ENCODE measurements around the gene LY6G6D.

LY6G6D gene

GRCh38 chr6:31740397-31741223 lies 25.5 kb downstream of the LY6G6D start:
- TF ChIP-seq CTCF (IDR thresholded peaks at IDR 0.05; ENCODE audit: low read depth, low read length) = no peak
- peak overlapping the region; percentile 89 to 94 for H3K4me3 ChIP-seq (replicated peaks in 1 of 2; ENCODE audit: low read depth in 2 of 2, low read length in 2 of 2)
- DNase-seq (ENCODE audit: low read depth in 2 of 2) = peak in 1 of 2 donors; percentile 38

GRCh38 chr6:31741815-31742214 lies 26.7 kb downstream of the LY6G6D start:
- no peak for DNase-seq (ENCODE audit: low read depth in 2 of 2)
- TF ChIP-seq CTCF (IDR thresholded peaks at IDR 0.05; ENCODE audit: low read depth, low read length) = no peak
- H3K4me3 ChIP-seq (replicated peaks in 1 of 2; ENCODE audit: low read depth in 2 of 2, low read length in 2 of 2) = no peak overlapping the region

GRCh38 chr6:31742894-31743293 lies 27.7 kb downstream of the LY6G6D start:
- no peak for TF ChIP-seq CTCF (IDR thresholded peaks at IDR 0.05; ENCODE audit: low read depth, low read length)
- no peak overlapping the region for H3K4me3 ChIP-seq (replicated peaks in 1 of 2; ENCODE audit: low read depth in 2 of 2, low read length in 2 of 2)
- no peak for DNase-seq (ENCODE audit: low read depth in 2 of 2)

GRCh38 chr6:31744422-31744821 lies 29.3 kb downstream of the LY6G6D start:
- TF ChIP-seq CTCF (IDR thresholded peaks at IDR 0.05; ENCODE audit: low read depth, low read length) = no peak
- no peak overlapping the region for H3K4me3 ChIP-seq (replicated peaks in 1 of 2; ENCODE audit: low read depth in 2 of 2, low read length in 2 of 2)
- no peak for DNase-seq (ENCODE audit: low read depth in 2 of 2)

- no peak overlapping the region for H3K4me3 ChIP-seq (replicated peaks in 1 of 2; ENCODE audit: low read depth in 2 of 2, low read length in 2 of 2)
- no peak for DNase-seq (ENCODE audit: low read depth in 2 of 2)
- no peak for TF ChIP-seq CTCF (IDR thresholded peaks at IDR 0.05; ENCODE audit: low read depth, low read length)
These were observed 34.3 kb downstream of the LY6G6D start for GRCh38 chr6:31749301-31750036.

GRCh38 chr6:31750411-31751022 lies 35.4 kb downstream of the LY6G6D start:
- TF ChIP-seq CTCF (IDR thresholded peaks at IDR 0.05; ENCODE audit: low read depth, low read length) = no peak
- DNase-seq (ENCODE audit: low read depth in 2 of 2) = peak in 1 of 2 donors; percentile 65
- H3K4me3 ChIP-seq (replicated peaks in 1 of 2; ENCODE audit: low read depth in 2 of 2, low read length in 2 of 2) = no peak overlapping the region

Measured in cardiac fibroblast (primary cell).